Neural cell (in vitro differentiated cells): Measurements from ENCODE around the gene DENND5A. TPM values are rescaled to one million over a fixed set of nuclear protein-coding genes. Genes with fewer than 3 reads are reported as not detected.

Source experiments
- H2AFZ ChIP-seq: fragments of 200-600, 300-800 bp; sonication (generic), shearing (Covaris generic); 2 replicates; pipeline ENCODE4 v1.6.0; 2014; ENCODE audit warnings: low read depth, mild to moderate bottlenecking, antibody characterized with exemption, low read length, moderate library complexity
- H3F3A ChIP-seq: fragments of 200-600 bp; shearing (Covaris generic); 2 replicates; pipeline ENCODE4 v1.6.1; 2016; ENCODE audit warnings: mild to moderate bottlenecking, moderate library complexity, mixed read lengths, antibody characterized with exemption, low read length; ENCODE audit not compliant: insufficient read depth, poor library complexity, severe bottlenecking
- H3K27ac ChIP-seq: fragments of 200-600, 300-800 bp; sonication (generic), shearing (Covaris generic); 2 replicates; pipeline ENCODE4 v1.5.1; 2014; ENCODE audit warnings: mild to moderate bottlenecking, low read length, moderate library complexity
- H3K27me3 ChIP-seq: fragments of 300-800, 200-600 bp; sonication (generic), shearing (Covaris generic); 2 replicates; pipeline ENCODE4 v1.6.0; 2014; ENCODE audit warnings: mild to moderate bottlenecking, low read depth, low read length, moderate library complexity; ENCODE audit not compliant: insufficient read depth
- H3K36me3 ChIP-seq: fragments of 300-800, 200-600 bp; sonication (generic), shearing (Covaris generic); 2 replicates; pipeline ENCODE4 v1.5.1; 2014; ENCODE audit warnings: mild to moderate bottlenecking, antibody characterized with exemption, low read length, moderate library complexity; ENCODE audit not compliant: insufficient read depth
- H3K4me2 ChIP-seq: fragments of 300-800, 200-600 bp; sonication (generic), shearing (Covaris generic); 2 replicates; pipeline ENCODE4 v1.6.0; 2014; ENCODE audit warnings: mild to moderate bottlenecking, low read length
- H3K4me3 ChIP-seq: fragments of 300-800, 200-600 bp; sonication (generic), shearing (Covaris generic); 2 replicates; pipeline ENCODE4 v1.5.1; 2014; ENCODE audit warnings: mild to moderate bottlenecking, low read length, moderate library complexity
- H3K79me2 ChIP-seq: fragments of 200-600 bp; shearing (Covaris generic); replicated peaks from 2 replicates; pipeline ENCODE4 v1.6.0; 2014; ENCODE audit warnings: mild to moderate bottlenecking, low read length, moderate library complexity; ENCODE audit not compliant: insufficient read depth
- H3K9ac ChIP-seq: fragments of 300-800, 200-600 bp; sonication (generic), shearing (Covaris generic); 2 replicates; pipeline ENCODE4 v1.6.1; 2016; ENCODE audit warnings: mild to moderate bottlenecking, low read length, mixed read lengths
- H3K9me2 ChIP-seq: fragments of 200-600 bp; shearing (Covaris generic); 2 replicates; pipeline ENCODE4 v1.6.1; 2016; ENCODE audit warnings: mild to moderate bottlenecking, low read length, mixed read lengths; ENCODE audit not compliant: insufficient read depth
- H3K9me3 ChIP-seq: fragments of 200-600, 300-800 bp; sonication (generic), shearing (Covaris generic); 2 replicates; pipeline ENCODE4 v1.6.1; 2016; ENCODE audit warnings: mild to moderate bottlenecking, mixed run types, low read length, moderate library complexity, mixed read lengths
- H4K20me1 ChIP-seq: fragments of 200-600 bp; shearing (Covaris generic); 2 replicates; pipeline ENCODE4 v1.6.1; 2016; ENCODE audit warnings: mild to moderate bottlenecking, mixed run types; ENCODE audit not compliant: insufficient read depth
- EP300 ChIP-seq: fragments of 450-650 bp; conservative IDR thresholded peaks from 2 replicates; pipeline ENCODE4 v1.6.1; 2014; ENCODE audit warnings: antibody characterized with exemption, mild to moderate bottlenecking, moderate library complexity; ENCODE audit not compliant: poor library complexity, severe bottlenecking
- EZH2 ChIP-seq: fragments of 200-600, 300-800 bp; shearing (Covaris generic), sonication (generic); IDR thresholded peaks from 2 replicates; pipeline ENCODE4 v1.6.1; 2014; ENCODE audit warnings: antibody characterized with exemption, low read length, borderline replicate concordance, mild to moderate bottlenecking; ENCODE audit not compliant: insufficient read depth, poor library complexity, severe bottlenecking
- MXI1 ChIP-seq: fragments of 450-650 bp; conservative IDR thresholded peaks from 2 replicates; pipeline ENCODE4 v1.6.1; 2014; ENCODE audit warnings: antibody characterized with exemption, mild to moderate bottlenecking; ENCODE audit not compliant: poor library complexity, severe bottlenecking
- POLR2AphosphoS5 ChIP-seq: IDR thresholded peaks from 2 replicates; pipeline ENCODE4 v1.6.1; 2012
- RAD21 ChIP-seq: fragments of 450-650 bp; conservative IDR thresholded peaks from 2 replicates; pipeline ENCODE4 v1.6.1; 2014; ENCODE audit warnings: antibody characterized with exemption, mild to moderate bottlenecking, moderate library complexity
- SMC3 ChIP-seq: fragments of 450-650 bp; conservative IDR thresholded peaks from 2 replicates; pipeline ENCODE4 v1.6.1; 2014; ENCODE audit warnings: antibody characterized with exemption, mild to moderate bottlenecking, moderate library complexity; ENCODE audit not compliant: poor library complexity
- TAF1 ChIP-seq: IDR thresholded peaks from 2 replicates; pipeline ENCODE4 v1.6.1; 2012; ENCODE audit warnings: low read depth
- polyA plus RNA-seq: library from polyadenylated mRNA; depleted of rRNA; stranded (reverse); fragments of >200 nt; gene quantifications from 2 replicates; pipeline ENCODE4 v1.2.3, GENCODE V29; 2014
- TF ChIP-seq, protein P1 (sequence below): IDR thresholded peaks from 2 replicates; pipeline ENCODE4 v1.6.1; 2012; ENCODE audit warnings: borderline replicate concordance
- TF ChIP-seq, protein P2 (sequence below): fragments of 450-650 bp; IDR thresholded peaks from 2 replicates; pipeline ENCODE4 v1.5.1; 2014; ENCODE audit warnings: antibody characterized with exemption, mild to moderate bottlenecking, moderate library complexity; ENCODE audit not compliant: poor library complexity, severe bottlenecking

DENND5A gene
- polyA plus RNA-seq, 1 donor from 2014 or later, result 75.6 TPM

DNA sequence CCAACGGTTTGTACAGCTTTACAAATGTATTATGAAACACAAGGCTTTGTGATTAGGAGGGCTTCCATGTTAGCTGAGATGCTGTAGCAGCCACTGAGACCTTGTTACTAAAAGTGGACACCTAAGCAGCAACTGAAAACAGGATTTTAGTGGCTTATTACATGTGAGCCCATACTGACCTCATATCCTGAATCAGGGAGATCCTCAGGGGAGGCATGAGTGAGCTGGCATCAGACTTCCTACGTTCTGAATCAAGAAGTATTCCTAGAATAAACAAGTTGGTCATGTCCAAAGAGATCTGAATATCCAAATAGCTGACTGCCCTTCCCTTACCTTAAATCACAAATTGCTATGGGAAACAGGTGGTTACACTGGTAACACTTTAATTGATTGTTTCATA is 114.6 kb downstream of the DENND5A start:
- H3K79me2 ChIP-seq, result no peaks in the 10 kb centered on the region
- H3K9me3 ChIP-seq, result no peaks in the 10 kb centered on the region
- no peak overlapping the region for H3K9ac ChIP-seq
- no peaks in the 10 kb centered on the region for H3K27me3 ChIP-seq
- TF ChIP-seq TAF1 (no peak), SMC3 (no peak), POLR2AphosphoS5 (no peak), EP300 (no peak), EZH2 (no peak), MXI1 (no peak), RAD21 (no peak)
- TF ChIP-seq, protein P1, sequence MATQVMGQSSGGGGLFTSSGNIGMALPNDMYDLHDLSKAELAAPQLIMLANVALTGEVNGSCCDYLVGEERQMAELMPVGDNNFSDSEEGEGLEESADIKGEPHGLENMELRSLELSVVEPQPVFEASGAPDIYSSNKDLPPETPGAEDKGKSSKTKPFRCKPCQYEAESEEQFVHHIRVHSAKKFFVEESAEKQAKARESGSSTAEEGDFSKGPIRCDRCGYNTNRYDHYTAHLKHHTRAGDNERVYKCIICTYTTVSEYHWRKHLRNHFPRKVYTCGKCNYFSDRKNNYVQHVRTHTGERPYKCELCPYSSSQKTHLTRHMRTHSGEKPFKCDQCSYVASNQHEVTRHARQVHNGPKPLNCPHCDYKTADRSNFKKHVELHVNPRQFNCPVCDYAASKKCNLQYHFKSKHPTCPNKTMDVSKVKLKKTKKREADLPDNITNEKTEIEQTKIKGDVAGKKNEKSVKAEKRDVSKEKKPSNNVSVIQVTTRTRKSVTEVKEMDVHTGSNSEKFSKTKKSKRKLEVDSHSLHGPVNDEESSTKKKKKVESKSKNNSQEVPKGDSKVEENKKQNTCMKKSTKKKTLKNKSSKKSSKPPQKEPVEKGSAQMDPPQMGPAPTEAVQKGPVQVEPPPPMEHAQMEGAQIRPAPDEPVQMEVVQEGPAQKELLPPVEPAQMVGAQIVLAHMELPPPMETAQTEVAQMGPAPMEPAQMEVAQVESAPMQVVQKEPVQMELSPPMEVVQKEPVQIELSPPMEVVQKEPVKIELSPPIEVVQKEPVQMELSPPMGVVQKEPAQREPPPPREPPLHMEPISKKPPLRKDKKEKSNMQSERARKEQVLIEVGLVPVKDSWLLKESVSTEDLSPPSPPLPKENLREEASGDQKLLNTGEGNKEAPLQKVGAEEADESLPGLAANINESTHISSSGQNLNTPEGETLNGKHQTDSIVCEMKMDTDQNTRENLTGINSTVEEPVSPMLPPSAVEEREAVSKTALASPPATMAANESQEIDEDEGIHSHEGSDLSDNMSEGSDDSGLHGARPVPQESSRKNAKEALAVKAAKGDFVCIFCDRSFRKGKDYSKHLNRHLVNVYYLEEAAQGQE, result no peak
- TF ChIP-seq, protein P2, sequence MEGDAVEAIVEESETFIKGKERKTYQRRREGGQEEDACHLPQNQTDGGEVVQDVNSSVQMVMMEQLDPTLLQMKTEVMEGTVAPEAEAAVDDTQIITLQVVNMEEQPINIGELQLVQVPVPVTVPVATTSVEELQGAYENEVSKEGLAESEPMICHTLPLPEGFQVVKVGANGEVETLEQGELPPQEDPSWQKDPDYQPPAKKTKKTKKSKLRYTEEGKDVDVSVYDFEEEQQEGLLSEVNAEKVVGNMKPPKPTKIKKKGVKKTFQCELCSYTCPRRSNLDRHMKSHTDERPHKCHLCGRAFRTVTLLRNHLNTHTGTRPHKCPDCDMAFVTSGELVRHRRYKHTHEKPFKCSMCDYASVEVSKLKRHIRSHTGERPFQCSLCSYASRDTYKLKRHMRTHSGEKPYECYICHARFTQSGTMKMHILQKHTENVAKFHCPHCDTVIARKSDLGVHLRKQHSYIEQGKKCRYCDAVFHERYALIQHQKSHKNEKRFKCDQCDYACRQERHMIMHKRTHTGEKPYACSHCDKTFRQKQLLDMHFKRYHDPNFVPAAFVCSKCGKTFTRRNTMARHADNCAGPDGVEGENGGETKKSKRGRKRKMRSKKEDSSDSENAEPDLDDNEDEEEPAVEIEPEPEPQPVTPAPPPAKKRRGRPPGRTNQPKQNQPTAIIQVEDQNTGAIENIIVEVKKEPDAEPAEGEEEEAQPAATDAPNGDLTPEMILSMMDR, result no peak
- no peak overlapping the region for H3K4me2 ChIP-seq
- no peaks in the 10 kb centered on the region for H4K20me1 ChIP-seq
- H3F3A ChIP-seq, result no peaks in the 10 kb centered on the region
- no peaks in the 10 kb centered on the region for H3K9me2 ChIP-seq
- H2AFZ ChIP-seq, result no peak overlapping the region
- H3K27ac ChIP-seq, result no peak overlapping the region
- peaks cover 5% of the 10 kb centered on the region for H3K36me3 ChIP-seq
- H3K4me3 ChIP-seq, result no peak overlapping the region

DNA sequence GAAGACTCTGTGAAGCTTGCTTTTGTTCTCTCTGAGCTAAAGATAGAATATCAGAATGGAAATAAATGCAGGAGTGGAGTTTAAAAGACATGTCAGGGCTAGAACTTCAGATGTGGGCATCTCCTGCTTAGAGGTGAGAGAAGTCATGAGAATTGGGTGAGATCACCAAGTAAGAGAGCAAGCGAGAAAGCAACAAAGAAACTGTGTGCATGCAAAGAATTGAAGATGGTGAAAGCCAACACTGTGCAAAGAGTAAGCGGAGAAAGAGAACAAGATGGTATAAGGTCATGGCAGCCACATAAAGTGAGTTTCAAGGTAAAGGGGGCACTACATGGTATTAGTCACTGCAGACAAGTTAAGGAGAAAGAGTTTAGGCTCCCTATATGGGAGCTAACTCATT is 116.4 kb downstream of the DENND5A start:
- no peaks in the 10 kb centered on the region for H4K20me1 ChIP-seq

More for the DNA sequence above, 116.4 kb downstream of the DENND5A start:
- H3K36me3 ChIP-seq, result peaks cover 5% of the 10 kb centered on the region
- H3K4me3 ChIP-seq, result no peak overlapping the region
- no peak overlapping the region for H3K9ac ChIP-seq
- no peak overlapping the region for H3K27ac ChIP-seq
- no peak overlapping the region for H3K4me2 ChIP-seq
- no peaks in the 10 kb centered on the region for H3K9me2 ChIP-seq
- no peaks in the 10 kb centered on the region for H3K79me2 ChIP-seq
- no peaks in the 10 kb centered on the region for H3F3A ChIP-seq
- no peak overlapping the region for H2AFZ ChIP-seq
- H3K27me3 ChIP-seq, result no peaks in the 10 kb centered on the region
- TF ChIP-seq MXI1, result no peak
- TF ChIP-seq SMC3, result no peak
- no peak for TF ChIP-seq EP300
- no peak for TF ChIP-seq TAF1
- TF ChIP-seq RAD21, result no peak
- no peak for TF ChIP-seq EZH2
- TF ChIP-seq, protein P1, result no peak
- no peak for TF ChIP-seq POLR2AphosphoS5
- TF ChIP-seq, protein P2, result no peak
- no peaks in the 10 kb centered on the region for H3K9me3 ChIP-seq
